Esophagus muscularis mucosa (tissue), 4 donors: ENCODE data around the gene CCDC88C. TPM values are rescaled to one million over a fixed set of nuclear protein-coding genes. Genes with fewer than 3 reads are reported as not detected.

Source experiments
- DNase-seq: peaks from one replicate; pipeline ENCODE4 v3.0.0-alpha.2; 2017; ENCODE audit errors: extremely low spot score
- H3K27ac ChIP-seq, 4 donors: fragments of 200-600 bp; sonication (generic); replicated peaks in 1 of 4; 1 replicate in 3 of 4; 2 replicates in 1 of 4; pipeline ENCODE4 v1.5.1; 2016 to 2019; ENCODE audit warnings: mild to moderate bottlenecking in 1 of 4
- H3K27me3 ChIP-seq, 4 donors: fragments of 200-600 bp; sonication (generic); one replicate each; pipeline versions ENCODE4 v1.5.1 to v1.6.0; 2016 to 2019
- H3K36me3 ChIP-seq, 4 donors: fragments of 200-600 bp; sonication (generic); one replicate each; pipeline ENCODE4 v1.5.1; 2016 to 2019
- H3K4me1 ChIP-seq, 4 donors: fragments of 200-600 bp; sonication (generic); one replicate each; pipeline ENCODE4 v1.5.1; 2016 to 2019
- H3K4me3 ChIP-seq, 4 donors: fragments of 200-600 bp; sonication (generic); 1 replicate in 2 of 4; 2 replicates in 2 of 4; pipeline ENCODE4 v1.5.1; 2016 to 2019; ENCODE audit warnings: mild to moderate bottlenecking in 4 of 4, moderate library complexity in 1 of 4
- H3K9me3 ChIP-seq, 4 donors: fragments of 200-600 bp; sonication (generic); 1 replicate in 3 of 4; 2 replicates in 1 of 4; pipeline ENCODE4 v1.5.1; 2016 to 2019
- EP300 ChIP-seq: sonication (generic); formaldehyde crosslinking; IDR thresholded peaks from one replicate; pipeline ENCODE4 v1.6.1; 2017; ENCODE audit warnings: antibody characterized with exemption
- POLR2A ChIP-seq: fragments of 450-650 bp; IDR thresholded peaks from one replicate; pipeline ENCODE4 v1.6.1; 2017; ENCODE audit warnings: antibody characterized with exemption, moderate library complexity, mild to moderate bottlenecking, low read depth
- POLR2AphosphoS5 ChIP-seq, 2 donors: sonication (generic); formaldehyde crosslinking; IDR thresholded peaks; one replicate each; pipeline ENCODE4 v1.6.1; 2017; ENCODE audit warnings: antibody characterized with exemption in 2 of 2
- WGBS: methylation state at CpG from one replicate; pipeline ENCODE4 v1.1.5; 2018; 5-methylcytosine and 5-hydroxymethylcytosine counted together
- intact Hi-C: fragments of 100-400 bp; cut with DNase I; formaldehyde crosslinking; loops from one replicate; pipeline ENCODE4 v1.15.1; 2023
- total RNA-seq, 4 donors: library from RNA; depleted of rRNA; stranded (reverse); fragments of >200 nt; gene quantifications; one replicate each; pipeline versions ENCODE4 v1.1.0 to v1.2.1, GENCODE V29; 2016
- TF ChIP-seq, protein P1 (sequence below), 3 experiments: fragments of 200-600 bp in 2 of 3; fragments of 450-650 bp in 1 of 3; sonication (generic) in 2 of 3; IDR thresholded peaks; one replicate each; pipeline ENCODE4 v1.5.1; 2017 to 2019; ENCODE audit warnings: antibody characterized with exemption in 3 of 3, mild to moderate bottlenecking in 2 of 3, moderate library complexity in 1 of 3

Gene CCDC88C
- total RNA-seq, 4 donors from 2014 or later: 4.2 to 6.3 (median 5.6) TPM

DNA sequence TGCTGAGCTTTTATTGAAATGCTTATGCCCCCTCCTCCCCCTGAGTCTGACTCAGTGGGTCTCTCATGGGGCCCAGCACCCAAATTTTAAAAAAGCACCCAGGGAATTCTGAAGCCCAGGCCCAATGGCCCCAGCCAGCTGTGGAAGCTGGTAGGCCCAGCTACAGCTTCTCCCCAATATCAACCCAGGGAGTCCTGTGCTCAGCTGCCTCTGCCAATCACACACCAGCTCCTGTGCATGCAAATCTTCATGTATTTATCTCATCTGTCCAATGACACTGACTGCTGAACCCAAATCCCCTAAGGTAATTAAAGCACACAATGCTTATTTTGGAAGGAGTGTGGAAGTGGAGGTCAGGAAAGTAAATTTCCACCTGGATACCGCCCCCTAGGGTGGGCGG, 76.3 kb downstream of the CCDC88C start:
- peaks cover 3 to 34% (median 9%) of the 10 kb centered on the region in 4 donors for H3K36me3 ChIP-seq
- H3K27ac ChIP-seq: no peak overlapping the region
- H3K9me3 ChIP-seq: no peaks in the 10 kb centered on the region
- TF ChIP-seq, protein P1, sequence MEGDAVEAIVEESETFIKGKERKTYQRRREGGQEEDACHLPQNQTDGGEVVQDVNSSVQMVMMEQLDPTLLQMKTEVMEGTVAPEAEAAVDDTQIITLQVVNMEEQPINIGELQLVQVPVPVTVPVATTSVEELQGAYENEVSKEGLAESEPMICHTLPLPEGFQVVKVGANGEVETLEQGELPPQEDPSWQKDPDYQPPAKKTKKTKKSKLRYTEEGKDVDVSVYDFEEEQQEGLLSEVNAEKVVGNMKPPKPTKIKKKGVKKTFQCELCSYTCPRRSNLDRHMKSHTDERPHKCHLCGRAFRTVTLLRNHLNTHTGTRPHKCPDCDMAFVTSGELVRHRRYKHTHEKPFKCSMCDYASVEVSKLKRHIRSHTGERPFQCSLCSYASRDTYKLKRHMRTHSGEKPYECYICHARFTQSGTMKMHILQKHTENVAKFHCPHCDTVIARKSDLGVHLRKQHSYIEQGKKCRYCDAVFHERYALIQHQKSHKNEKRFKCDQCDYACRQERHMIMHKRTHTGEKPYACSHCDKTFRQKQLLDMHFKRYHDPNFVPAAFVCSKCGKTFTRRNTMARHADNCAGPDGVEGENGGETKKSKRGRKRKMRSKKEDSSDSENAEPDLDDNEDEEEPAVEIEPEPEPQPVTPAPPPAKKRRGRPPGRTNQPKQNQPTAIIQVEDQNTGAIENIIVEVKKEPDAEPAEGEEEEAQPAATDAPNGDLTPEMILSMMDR (IDR thresholded peaks at IDR 0.05): no peak
- TF ChIP-seq EP300 (no peak), POLR2A (no peak), POLR2AphosphoS5 (IDR thresholded peaks at IDR 0.05) (no peak)
- H3K27me3 ChIP-seq: no peaks in the 10 kb centered on the region
- intact Hi-C loops: no loop called here
- no peak for DNase-seq
- 100% methylated on average over 1 of the region's 2 CpGs for WGBS
- peaks cover 0 to 3% (median 0%) of the 10 kb centered on the region in 4 donors for H3K4me1 ChIP-seq
- H3K4me3 ChIP-seq: no peak overlapping the region

GRCh38 chr14:91339671-91340369, 77.8 kb downstream of the CCDC88C start:
- Histone ChIP-seq H3K27ac (no peak overlapping the region), H3K36me3 (peaks cover 3 to 34% (median 9%) of the 10 kb centered on the region in 4 donors), H3K27me3 (no peaks in the 10 kb centered on the region), H3K4me1 (no peaks in the 10 kb centered on the region), H3K9me3 (no peaks in the 10 kb centered on the region), H3K4me3 (no peak overlapping the region)
- WGBS: 93% methylated on average over 29 of the region's 30 CpGs
- TF ChIP-seq EP300 (no peak), POLR2A (no peak), POLR2AphosphoS5 (IDR thresholded peaks at IDR 0.05) (no peak)
- TF ChIP-seq, protein P1 (IDR thresholded peaks at IDR 0.05): no peak
- intact Hi-C loops: no loop called here
- DNase-seq: no peak

DNA sequence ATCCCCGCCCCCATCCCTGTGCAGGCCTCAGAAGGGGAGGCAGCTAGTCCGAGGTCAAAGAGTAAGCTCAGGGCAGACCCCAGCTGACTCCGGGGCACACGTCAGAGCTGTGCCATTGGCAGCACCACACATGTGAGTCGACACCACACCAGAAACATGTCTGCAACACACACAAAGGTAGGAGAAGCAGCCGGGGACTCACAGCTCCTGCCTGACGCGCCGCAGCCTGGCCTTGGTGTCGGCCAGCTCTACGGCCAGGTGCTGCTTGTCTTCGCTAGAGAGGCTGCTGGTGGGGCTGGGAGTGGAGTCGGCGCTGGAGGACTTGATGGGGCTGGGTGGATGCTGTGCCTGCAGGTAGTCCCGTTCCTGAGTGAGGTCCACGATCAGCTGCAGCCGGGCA, 78.5 kb downstream of the CCDC88C start:
- H3K27ac ChIP-seq: no peak overlapping the region
- intact Hi-C loops: no loop called here

GRCh38 chr14:91338379-91338778, 79.2 kb downstream of the CCDC88C start:
- Histone ChIP-seq H3K27ac (no peak overlapping the region), H3K27me3 (no peaks in the 10 kb centered on the region), H3K36me3 (peaks cover 3 to 34% (median 9%) of the 10 kb centered on the region in 4 donors), H3K4me3 (no peak overlapping the region), H3K9me3 (no peaks in the 10 kb centered on the region), H3K4me1 (no peaks in the 10 kb centered on the region)
- intact Hi-C loops: no loop called here
- TF ChIP-seq POLR2AphosphoS5 (IDR thresholded peaks at IDR 0.05): no peak
- no peak for TF ChIP-seq POLR2A
- TF ChIP-seq, protein P1 (IDR thresholded peaks at IDR 0.05): no peak
- no peak for TF ChIP-seq EP300
- 92% methylated on average over 6 of the region's 7 CpGs for WGBS
- no peak for DNase-seq

More for the DNA sequence above, 78.5 kb downstream of the CCDC88C start:
- peaks cover 3 to 34% (median 9%) of the 10 kb centered on the region in 4 donors for H3K36me3 ChIP-seq
- TF ChIP-seq, protein P1 (IDR thresholded peaks at IDR 0.05): no peak
- no peak for TF ChIP-seq POLR2A
- TF ChIP-seq POLR2AphosphoS5 (IDR thresholded peaks at IDR 0.05): no peak
- TF ChIP-seq EP300: no peak
- no peak for DNase-seq
- WGBS: 90% methylated on average over 11 of the region's 17 CpGs
- H3K4me3 ChIP-seq: no peak overlapping the region
- H3K27me3 ChIP-seq: no peaks in the 10 kb centered on the region
- no peaks in the 10 kb centered on the region for H3K9me3 ChIP-seq
- H3K4me1 ChIP-seq: no peaks in the 10 kb centered on the region
